SK-N-SH treated with all-trans-retinoic acid at 6 μM for 48 hours (cell line): ENCODE data around the gene CORO1C.
A peak's percentile ranks its signal among the peaks of the same experiment; 100 is the strongest.

Experiments used
- ATAC-seq: fragments of 200-7000 bp; cut with Tn5 transposase; 3 replicates; pipeline ENCODE4 v1.9.1; 2020; ENCODE audit warnings: mild to moderate bottlenecking, moderate library complexity
- BACH2 ChIP-seq: fragments of 250-450 bp; sonication (Bioruptor Pico); IDR thresholded peaks from 2 replicates; pipeline ENCODE4 v1.9.0; 2021; ENCODE audit warnings: mild to moderate bottlenecking, borderline replicate concordance
- ESRRG ChIP-seq: fragments of 250-450 bp; sonication (Bioruptor Pico); IDR thresholded peaks from 2 replicates; pipeline ENCODE4 v1.6.1; 2021; ENCODE audit warnings: mild to moderate bottlenecking
- GLIS3 ChIP-seq: fragments of 250-450 bp; sonication (Bioruptor Pico); IDR thresholded peaks from 2 replicates; pipeline ENCODE4 v1.5.0; 2020; ENCODE audit warnings: mild to moderate bottlenecking, moderate library complexity
- ISL1 ChIP-seq: fragments of 250-450 bp; sonication (Bioruptor Pico); IDR thresholded peaks from 2 replicates; pipeline ENCODE4 v2.1.2; 2022; ENCODE audit warnings: mild to moderate bottlenecking, moderate library complexity
- OSR1 ChIP-seq: fragments of 250-450 bp; sonication (Bioruptor Pico); IDR thresholded peaks from 2 replicates; pipeline ENCODE4 v1.8.0; 2022; ENCODE audit warnings: moderate library complexity, mild to moderate bottlenecking, inconsistent platforms
- PATZ1 ChIP-seq: fragments of 250-450 bp; sonication (Bioruptor Pico); IDR thresholded peaks from 2 replicates; pipeline ENCODE4 v1.8.0; 2020; ENCODE audit warnings: mild to moderate bottlenecking, moderate library complexity, borderline replicate concordance
- RARB ChIP-seq: fragments of 250-450 bp; sonication (Bioruptor Pico); IDR thresholded peaks from 2 replicates; pipeline ENCODE4 v1.8.0; 2021; ENCODE audit warnings: mild to moderate bottlenecking, moderate library complexity
- SNAI2 ChIP-seq: fragments of 250-450 bp; sonication (Bioruptor Pico); IDR thresholded peaks from 2 replicates; pipeline ENCODE4 v1.5.0; 2020; ENCODE audit warnings: mild to moderate bottlenecking, moderate library complexity
- TCF4 ChIP-seq: fragments of 250-450 bp; sonication (Bioruptor Pico); IDR thresholded peaks from 2 replicates; pipeline ENCODE4 v1.8.0; 2021; ENCODE audit warnings: mild to moderate bottlenecking, moderate library complexity, borderline replicate concordance
- TOX ChIP-seq: fragments of 250-450 bp; sonication (Bioruptor Pico); IDR thresholded peaks from 2 replicates; pipeline ENCODE4 v1.8.0; 2021; ENCODE audit warnings: mild to moderate bottlenecking, moderate library complexity, borderline replicate concordance
- ZC3H10 ChIP-seq: fragments of 250-450 bp; sonication (Bioruptor Pico); IDR thresholded peaks from 2 replicates; pipeline ENCODE4 v1.5.1; 2021; ENCODE audit warnings: mild to moderate bottlenecking, moderate library complexity
- ZFP30 ChIP-seq: fragments of 450-650 bp; formaldehyde crosslinking; IDR thresholded peaks from 2 replicates; pipeline ENCODE4 v1.5.0; 2022; ENCODE audit warnings: mild to moderate bottlenecking, moderate library complexity
- ZNF565 ChIP-seq: fragments of 450-650 bp; formaldehyde crosslinking; conservative IDR thresholded peaks from 2 replicates; pipeline ENCODE4 v1.5.0; 2020; ENCODE audit warnings: low read depth, mild to moderate bottlenecking, moderate library complexity
- ZNF70 ChIP-seq: fragments of 450-650 bp; formaldehyde crosslinking; IDR thresholded peaks from 2 replicates; pipeline ENCODE4 v1.5.0; 2020; ENCODE audit warnings: mild to moderate bottlenecking, moderate library complexity
- ZNF8 ChIP-seq: fragments of 450-650 bp; formaldehyde crosslinking; IDR thresholded peaks from 2 replicates; pipeline ENCODE4 v1.5.0; 2020; ENCODE audit warnings: mild to moderate bottlenecking, moderate library complexity
- TF ChIP-seq, protein P1 (sequence below): fragments of 250-450 bp; sonication (Bioruptor Pico); IDR thresholded peaks from 2 replicates; pipeline ENCODE4 v1.5.1; 2021; ENCODE audit warnings: mild to moderate bottlenecking, moderate library complexity
- TF ChIP-seq, protein P2 (sequence below): fragments of 250-450 bp; sonication (Bioruptor Pico); IDR thresholded peaks from 2 replicates; pipeline ENCODE4 v1.5.1; 2020; ENCODE audit warnings: low read depth, mild to moderate bottlenecking, moderate library complexity
- TF ChIP-seq, protein P3 (sequence below): fragments of 250-450 bp; sonication (Bioruptor Pico); IDR thresholded peaks from 2 replicates; pipeline ENCODE4 v1.8.0; 2021; ENCODE audit warnings: low read depth, mild to moderate bottlenecking, moderate library complexity, borderline replicate concordance
- TF ChIP-seq, protein P4 (sequence below): fragments of 250-450 bp; sonication (Bioruptor Pico); IDR thresholded peaks from 2 replicates; pipeline ENCODE4 v1.5.0; 2020; ENCODE audit warnings: mild to moderate bottlenecking, moderate library complexity

The CORO1C gene

GRCh38 chr12:108650083-108650482, 81.2 kb downstream of the CORO1C start (continued):
- no peak for TF ChIP-seq PATZ1 (CRISPR knock-in tag)
- TF ChIP-seq ZNF70: no peak
- no peak for TF ChIP-seq SNAI2 (CRISPR knock-in tag)
- TF ChIP-seq, protein P1, sequence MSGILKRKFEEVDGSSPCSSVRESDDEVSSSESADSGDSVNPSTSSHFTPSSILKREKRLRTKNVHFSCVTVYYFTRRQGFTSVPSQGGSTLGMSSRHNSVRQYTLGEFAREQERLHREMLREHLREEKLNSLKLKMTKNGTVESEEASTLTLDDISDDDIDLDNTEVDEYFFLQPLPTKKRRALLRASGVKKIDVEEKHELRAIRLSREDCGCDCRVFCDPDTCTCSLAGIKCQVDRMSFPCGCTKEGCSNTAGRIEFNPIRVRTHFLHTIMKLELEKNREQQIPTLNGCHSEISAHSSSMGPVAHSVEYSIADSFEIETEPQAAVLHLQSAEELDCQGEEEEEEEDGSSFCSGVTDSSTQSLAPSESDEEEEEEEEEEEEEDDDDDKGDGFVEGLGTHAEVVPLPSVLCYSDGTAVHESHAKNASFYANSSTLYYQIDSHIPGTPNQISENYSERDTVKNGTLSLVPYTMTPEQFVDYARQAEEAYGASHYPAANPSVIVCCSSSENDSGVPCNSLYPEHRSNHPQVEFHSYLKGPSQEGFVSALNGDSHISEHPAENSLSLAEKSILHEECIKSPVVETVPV (CRISPR knock-in tag): no peak
- no peak for TF ChIP-seq ZFP30 (CRISPR knock-in tag)
- TF ChIP-seq TOX (CRISPR knock-in tag): no peak
- TF ChIP-seq ISL1 (CRISPR knock-in tag): no peak

GRCh38 chr12:108649669-108650068, 81.6 kb downstream of the CORO1C start:
- TF ChIP-seq TCF4 (CRISPR knock-in tag) (no peak), RARB (no peak), BACH2 (CRISPR knock-in tag) (no peak), ISL1 (CRISPR knock-in tag) (peak; percentile 33), SNAI2 (CRISPR knock-in tag) (no peak), TOX (CRISPR knock-in tag) (no peak), ZNF8 (CRISPR knock-in tag) (no peak), ZNF70 (peak; percentile 85), PATZ1 (CRISPR knock-in tag) (0 out of 2 replicates have a peak, but pooled peaks have one; percentile 74), ESRRG (CRISPR knock-in tag) (no peak), ZFP30 (CRISPR knock-in tag) (no peak), OSR1 (no peak), ZNF565 (CRISPR knock-in tag) (no peak)
- TF ChIP-seq, protein P1 (CRISPR knock-in tag): no peak
- TF ChIP-seq, protein P2, sequence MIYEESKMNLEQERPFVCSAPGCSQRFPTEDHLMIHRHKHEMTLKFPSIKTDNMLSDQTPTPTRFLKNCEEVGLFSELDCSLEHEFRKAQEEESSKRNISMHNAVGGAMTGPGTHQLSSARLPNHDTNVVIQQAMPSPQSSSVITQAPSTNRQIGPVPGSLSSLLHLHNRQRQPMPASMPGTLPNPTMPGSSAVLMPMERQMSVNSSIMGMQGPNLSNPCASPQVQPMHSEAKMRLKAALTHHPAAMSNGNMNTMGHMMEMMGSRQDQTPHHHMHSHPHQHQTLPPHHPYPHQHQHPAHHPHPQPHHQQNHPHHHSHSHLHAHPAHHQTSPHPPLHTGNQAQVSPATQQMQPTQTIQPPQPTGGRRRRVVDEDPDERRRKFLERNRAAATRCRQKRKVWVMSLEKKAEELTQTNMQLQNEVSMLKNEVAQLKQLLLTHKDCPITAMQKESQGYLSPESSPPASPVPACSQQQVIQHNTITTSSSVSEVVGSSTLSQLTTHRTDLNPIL (CRISPR knock-in tag): no peak
- TF ChIP-seq, protein P3, sequence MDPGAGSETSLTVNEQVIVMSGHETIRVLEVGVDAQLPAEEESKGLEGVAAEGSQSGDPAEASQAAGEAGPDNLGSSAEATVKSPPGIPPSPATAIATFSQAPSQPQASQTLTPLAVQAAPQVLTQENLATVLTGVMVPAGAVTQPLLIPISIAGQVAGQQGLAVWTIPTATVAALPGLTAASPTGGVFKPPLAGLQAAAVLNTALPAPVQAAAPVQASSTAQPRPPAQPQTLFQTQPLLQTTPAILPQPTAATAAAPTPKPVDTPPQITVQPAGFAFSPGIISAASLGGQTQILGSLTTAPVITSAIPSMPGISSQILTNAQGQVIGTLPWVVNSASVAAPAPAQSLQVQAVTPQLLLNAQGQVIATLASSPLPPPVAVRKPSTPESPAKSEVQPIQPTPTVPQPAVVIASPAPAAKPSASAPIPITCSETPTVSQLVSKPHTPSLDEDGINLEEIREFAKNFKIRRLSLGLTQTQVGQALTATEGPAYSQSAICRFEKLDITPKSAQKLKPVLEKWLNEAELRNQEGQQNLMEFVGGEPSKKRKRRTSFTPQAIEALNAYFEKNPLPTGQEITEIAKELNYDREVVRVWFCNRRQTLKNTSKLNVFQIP (CRISPR knock-in tag): no peak
- peak; percentile 89 for ATAC-seq

DNA sequence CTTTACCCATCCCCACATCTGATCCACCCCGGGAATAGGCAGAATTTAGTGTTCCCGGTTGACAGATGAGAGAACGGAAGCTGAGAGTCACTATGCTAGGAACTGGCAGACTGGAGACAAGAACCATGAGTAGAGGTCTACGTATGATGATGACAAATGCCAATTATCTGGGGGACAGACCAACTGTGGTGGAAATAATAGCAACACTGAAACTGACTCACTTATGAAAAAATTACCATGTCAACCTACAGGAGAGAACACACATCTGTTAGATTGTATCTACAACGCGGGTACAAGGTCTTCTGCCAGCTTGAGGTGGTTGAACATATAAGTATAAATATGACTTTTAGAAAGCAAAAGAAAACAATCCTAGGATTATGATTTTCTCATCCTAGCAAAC, 82.2 kb downstream of the CORO1C start:
- ATAC-seq: peak; percentile 43
- no peak for TF ChIP-seq PATZ1 (CRISPR knock-in tag)
- TF ChIP-seq, protein P3 (CRISPR knock-in tag): no peak
- TF ChIP-seq ZC3H10: no peak
- no peak for TF ChIP-seq ZNF8 (CRISPR knock-in tag)
- no peak for TF ChIP-seq TCF4 (CRISPR knock-in tag)
- TF ChIP-seq, protein P4, sequence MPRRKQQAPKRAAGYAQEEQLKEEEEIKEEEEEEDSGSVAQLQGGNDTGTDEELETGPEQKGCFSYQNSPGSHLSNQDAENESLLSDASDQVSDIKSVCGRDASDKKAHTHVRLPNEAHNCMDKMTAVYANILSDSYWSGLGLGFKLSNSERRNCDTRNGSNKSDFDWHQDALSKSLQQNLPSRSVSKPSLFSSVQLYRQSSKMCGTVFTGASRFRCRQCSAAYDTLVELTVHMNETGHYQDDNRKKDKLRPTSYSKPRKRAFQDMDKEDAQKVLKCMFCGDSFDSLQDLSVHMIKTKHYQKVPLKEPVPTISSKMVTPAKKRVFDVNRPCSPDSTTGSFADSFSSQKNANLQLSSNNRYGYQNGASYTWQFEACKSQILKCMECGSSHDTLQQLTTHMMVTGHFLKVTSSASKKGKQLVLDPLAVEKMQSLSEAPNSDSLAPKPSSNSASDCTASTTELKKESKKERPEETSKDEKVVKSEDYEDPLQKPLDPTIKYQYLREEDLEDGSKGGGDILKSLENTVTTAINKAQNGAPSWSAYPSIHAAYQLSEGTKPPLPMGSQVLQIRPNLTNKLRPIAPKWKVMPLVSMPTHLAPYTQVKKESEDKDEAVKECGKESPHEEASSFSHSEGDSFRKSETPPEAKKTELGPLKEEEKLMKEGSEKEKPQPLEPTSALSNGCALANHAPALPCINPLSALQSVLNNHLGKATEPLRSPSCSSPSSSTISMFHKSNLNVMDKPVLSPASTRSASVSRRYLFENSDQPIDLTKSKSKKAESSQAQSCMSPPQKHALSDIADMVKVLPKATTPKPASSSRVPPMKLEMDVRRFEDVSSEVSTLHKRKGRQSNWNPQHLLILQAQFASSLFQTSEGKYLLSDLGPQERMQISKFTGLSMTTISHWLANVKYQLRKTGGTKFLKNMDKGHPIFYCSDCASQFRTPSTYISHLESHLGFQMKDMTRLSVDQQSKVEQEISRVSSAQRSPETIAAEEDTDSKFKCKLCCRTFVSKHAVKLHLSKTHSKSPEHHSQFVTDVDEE: no peak
- no peak for TF ChIP-seq GLIS3
- TF ChIP-seq TOX (CRISPR knock-in tag): no peak
